Right lobe of liver (tissue), 4 donors: Measurements from ENCODE around the gene KAT6B.

Source experiments
- POLR2A ChIP-seq: fragments of 450-650 bp; IDR thresholded peaks from one replicate; pipeline ENCODE4 v1.6.1; 2017; ENCODE audit warnings: antibody characterized with exemption, mild to moderate bottlenecking
- TF ChIP-seq, protein P1 (sequence below), 4 donors: fragments of 200-600 bp in 3 of 4; fragments of 450-650 bp in 1 of 4; IDR thresholded peaks; one replicate each; pipeline versions ENCODE4 v1.5.1 to v1.8.0; 2016 to 2022; ENCODE audit warnings: antibody characterized with exemption in 4 of 4, mild to moderate bottlenecking in 2 of 4
- donor health status: DM: no; HTN: no; CAD: no.
- donor health status: DM: no; HTN: no; CAD: no.
- donor health status: DM: no; HTN: yes; CAD: no.

DNA sequence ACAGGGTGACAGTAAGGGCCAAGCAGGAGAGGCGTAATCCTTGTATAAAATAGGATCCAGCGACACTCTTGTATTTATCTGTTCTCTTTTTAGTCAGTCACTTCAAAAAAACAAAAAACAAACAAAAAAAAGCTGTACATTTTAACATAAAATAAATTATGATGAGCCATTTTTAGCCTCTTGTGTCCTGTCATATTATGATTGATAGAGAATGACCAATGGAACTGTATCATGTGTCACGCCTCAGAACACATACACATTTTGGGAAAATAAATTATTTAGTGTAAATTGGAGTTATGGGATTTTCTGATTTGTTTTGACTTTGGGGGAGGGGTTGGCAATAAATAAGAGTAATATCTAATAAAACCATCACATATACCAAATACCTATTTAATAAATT, 205.7 kb downstream of the KAT6B start:
- TF ChIP-seq, protein P1, sequence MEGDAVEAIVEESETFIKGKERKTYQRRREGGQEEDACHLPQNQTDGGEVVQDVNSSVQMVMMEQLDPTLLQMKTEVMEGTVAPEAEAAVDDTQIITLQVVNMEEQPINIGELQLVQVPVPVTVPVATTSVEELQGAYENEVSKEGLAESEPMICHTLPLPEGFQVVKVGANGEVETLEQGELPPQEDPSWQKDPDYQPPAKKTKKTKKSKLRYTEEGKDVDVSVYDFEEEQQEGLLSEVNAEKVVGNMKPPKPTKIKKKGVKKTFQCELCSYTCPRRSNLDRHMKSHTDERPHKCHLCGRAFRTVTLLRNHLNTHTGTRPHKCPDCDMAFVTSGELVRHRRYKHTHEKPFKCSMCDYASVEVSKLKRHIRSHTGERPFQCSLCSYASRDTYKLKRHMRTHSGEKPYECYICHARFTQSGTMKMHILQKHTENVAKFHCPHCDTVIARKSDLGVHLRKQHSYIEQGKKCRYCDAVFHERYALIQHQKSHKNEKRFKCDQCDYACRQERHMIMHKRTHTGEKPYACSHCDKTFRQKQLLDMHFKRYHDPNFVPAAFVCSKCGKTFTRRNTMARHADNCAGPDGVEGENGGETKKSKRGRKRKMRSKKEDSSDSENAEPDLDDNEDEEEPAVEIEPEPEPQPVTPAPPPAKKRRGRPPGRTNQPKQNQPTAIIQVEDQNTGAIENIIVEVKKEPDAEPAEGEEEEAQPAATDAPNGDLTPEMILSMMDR (IDR thresholded peaks at IDR 0.05): no peak
- TF ChIP-seq POLR2A: no peak
